GM18511 (cell line): Measurements from ENCODE around the gene EP400.
"Not testable (repeated sequence)": the region's sequence is repeated elsewhere in the genome, so short reads cannot be mapped to it uniquely, and the experiment has no call there.

ENCODE experiments used
- ATAC-seq: cut with Tn5 transposase; IDR thresholded peaks from one replicate; pipeline ENCODE4 v1.9.1; 2021; ENCODE audit warnings: mild to moderate bottlenecking, moderate library complexity; ENCODE audit not compliant: unreplicated experiment

EP400 gene

DNA sequence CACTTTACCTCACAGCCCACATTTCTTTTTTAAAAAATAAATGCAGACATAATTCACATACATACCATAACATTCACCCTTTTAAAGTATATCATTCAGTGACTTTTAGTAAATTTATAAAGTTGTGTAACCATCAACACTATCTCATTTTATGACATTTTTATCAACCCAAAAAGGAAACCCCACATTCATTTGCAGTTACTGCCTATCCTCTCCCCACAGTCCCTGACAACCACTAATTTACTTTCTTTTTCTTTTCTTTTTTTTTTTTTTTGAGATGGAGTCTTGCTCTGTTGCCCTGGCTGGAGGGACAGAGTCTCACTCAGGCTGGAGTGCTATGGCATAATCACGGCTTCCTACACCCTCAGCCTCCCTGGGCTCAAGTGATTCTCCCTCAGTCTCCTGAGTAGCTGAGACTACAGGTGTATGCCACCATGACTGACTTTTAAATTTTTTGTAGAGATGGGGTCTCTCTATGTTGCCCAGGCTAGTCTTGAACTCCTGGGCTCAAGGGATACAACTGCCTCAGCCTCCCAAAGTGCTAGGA is 1.5 kb upstream of the EP400 start:
- no peak for ATAC-seq

- ATAC-seq: not testable (repeated sequence)
Measured at GRCh38 chr12:131948713-131949430, 870 bp upstream of the EP400 start.

GRCh38 chr12:131950182-131950913 is 606 bp downstream of the EP400 start:
- ATAC-seq: peak; percentile 37

GRCh38 chr12:131953810-131954209 is 4.1 kb downstream of the EP400 start:
- ATAC-seq: not testable (repeated sequence)

- ATAC-seq: not testable (repeated sequence)
Measured at GRCh38 chr12:131954460-131954859, 4.7 kb downstream of the EP400 start.

DNA sequence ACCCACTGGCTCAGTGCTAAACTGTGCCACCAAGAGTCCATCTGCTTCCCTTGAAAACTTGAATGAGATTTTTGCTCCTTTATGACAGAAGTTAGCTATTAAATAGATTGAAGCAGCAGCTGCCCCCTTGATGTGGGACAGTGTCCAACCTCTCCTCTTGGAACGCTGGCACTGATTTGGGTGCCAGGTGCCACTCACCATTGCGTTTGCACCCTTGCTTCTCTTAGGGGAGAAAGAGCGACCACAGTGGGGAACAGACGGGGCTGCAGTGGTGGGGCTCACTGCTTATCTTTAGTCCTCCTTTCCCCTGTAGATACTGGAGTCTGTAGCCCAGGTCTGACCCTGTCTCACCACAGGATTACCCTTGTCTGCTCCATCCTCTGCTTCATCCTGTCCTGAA is 9.4 kb downstream of the EP400 start:
- no peak for ATAC-seq

DNA sequence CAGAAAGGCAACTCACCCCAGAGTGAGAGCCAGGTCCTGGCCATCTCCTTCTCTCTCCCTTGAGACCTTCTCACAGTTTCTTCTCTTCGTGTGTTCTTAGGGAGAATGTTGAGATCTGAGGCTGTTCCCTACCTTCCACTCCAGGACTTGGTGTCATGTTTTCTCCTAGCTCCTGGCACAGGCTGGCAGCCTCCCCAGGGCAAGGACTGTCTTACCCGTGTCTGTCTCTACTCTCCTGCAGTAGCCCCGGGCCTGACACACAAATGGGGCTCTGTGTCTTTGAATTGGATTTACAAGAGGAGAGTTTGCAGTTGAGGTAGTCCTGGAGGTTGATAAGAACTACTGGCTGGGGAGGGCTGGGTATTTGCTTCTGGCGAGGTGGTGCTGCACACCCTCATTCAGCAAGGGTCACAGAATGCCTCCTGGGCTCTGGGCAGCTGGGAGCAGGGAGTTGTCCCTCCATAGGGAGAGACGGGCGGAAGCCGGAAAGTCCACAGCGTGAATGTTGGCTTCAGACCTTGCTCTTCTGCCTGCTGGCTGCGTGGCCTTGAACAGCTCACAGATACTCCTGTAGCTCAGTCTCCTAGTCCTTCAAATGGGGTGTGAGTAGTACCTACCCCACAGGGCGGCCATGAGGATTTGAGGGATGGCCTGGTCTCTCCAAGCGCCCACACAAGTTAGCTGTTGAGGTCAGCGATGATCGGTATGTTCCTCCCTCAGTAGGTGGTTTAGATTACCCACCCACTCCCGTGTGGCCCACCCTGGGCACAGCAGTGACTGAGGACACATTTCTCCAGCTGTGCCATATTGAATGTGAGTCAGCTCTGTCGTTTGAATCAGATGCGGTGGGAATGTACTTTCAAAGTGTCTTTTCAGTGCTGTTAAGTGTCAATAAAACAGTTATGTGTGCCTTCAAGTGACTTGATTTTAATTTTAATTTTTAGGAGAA is 10.2 kb downstream of the EP400 start:
- no peak for ATAC-seq

- ATAC-seq: not testable (repeated sequence)
Measured at GRCh38 chr12:131960590-131961325, 11.0 kb downstream of the EP400 start.

DNA sequence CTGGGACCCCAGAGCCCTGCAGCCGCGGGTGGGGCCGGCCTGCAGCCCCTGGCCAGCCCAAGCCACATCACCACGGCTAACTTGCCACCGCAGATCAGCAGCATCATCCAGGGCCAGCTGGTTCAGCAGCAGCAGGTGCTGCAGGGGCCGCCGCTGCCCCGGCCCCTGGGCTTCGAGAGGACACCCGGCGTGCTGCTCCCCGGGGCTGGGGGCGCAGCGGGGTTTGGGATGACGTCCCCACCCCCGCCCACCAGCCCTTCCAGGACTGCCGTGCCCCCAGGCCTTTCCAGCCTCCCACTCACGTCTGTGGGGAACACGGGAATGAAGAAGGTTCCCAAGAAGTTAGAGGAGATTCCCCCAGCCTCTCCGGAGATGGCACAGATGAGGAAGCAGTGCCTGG is 11.6 kb downstream of the EP400 start:
- not testable (repeated sequence) for ATAC-seq

DNA sequence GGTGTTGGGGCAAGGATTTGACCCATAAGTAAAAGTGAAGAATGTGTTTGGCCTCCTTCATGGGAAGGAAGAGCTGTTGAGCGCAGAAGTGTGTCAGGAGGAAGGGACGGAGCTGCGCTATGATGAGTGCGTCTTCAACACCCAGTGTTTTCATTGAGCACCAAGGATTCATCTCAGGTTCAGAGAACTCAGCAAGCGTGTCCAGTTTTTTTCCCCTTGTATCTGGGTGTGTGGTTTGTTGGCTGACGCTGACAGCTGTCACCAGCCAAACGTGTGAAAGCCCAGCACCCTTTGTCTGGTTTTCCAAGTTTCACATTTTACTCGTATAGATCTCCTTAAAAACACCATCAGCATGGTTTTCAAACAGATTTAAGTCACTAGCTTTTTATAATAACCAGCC is 12.3 kb downstream of the EP400 start:
- no peak for ATAC-seq

GRCh38 chr12:131963381-131963780 is 13.6 kb downstream of the EP400 start:
- no peak for ATAC-seq

GRCh38 chr12:131965073-131965472 is 15.3 kb downstream of the EP400 start:
- no peak for ATAC-seq

- ATAC-seq: no peak
Measured at GRCh38 chr12:131971226-131971625, 21.5 kb downstream of the EP400 start.

DNA sequence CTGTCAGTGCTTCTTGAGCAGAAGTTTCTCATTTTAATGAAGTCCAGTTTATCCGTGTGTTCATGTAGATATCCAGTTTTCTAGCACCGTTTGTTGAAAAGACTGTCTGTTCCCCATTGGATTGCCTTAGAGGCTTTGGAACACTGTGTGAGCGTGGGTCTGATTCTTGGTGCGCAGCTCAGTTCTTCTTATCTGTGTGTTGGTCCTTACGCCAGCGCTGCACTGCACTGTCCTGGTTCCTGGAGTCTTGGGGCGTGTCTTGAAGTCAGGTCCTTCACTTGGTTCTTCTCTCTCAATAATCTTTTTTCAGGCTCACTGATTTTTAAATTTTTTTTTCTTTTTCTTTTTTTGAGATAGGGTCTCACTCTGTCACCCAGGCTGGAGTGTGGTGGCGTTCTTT is 25.5 kb downstream of the EP400 start:
- ATAC-seq: no peak

- ATAC-seq: no peak
Measured at GRCh38 chr12:131979606-131980005, 29.9 kb downstream of the EP400 start.

DNA sequence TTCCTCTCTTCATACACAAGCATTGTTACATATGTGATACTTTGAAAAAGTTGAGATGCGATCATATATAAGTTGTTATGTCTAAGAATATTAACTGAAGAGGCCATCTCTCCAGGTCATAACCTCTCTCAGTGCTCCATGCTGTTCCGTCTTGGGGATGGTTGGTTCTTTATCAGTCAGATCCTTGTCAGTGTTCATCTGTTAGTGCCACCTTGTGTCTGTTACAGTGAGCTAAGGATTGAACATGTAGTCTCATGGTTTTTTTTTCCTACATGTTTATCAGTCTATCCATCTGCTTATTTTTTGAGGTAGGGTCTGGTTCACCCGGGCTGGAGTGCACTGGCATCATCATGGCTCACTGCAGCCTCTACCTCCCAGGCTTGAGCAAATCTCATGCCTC is 30.5 kb downstream of the EP400 start:
- no peak for ATAC-seq

- ATAC-seq: no peak
Measured at GRCh38 chr12:131981388-131981787, 31.6 kb downstream of the EP400 start.

DNA sequence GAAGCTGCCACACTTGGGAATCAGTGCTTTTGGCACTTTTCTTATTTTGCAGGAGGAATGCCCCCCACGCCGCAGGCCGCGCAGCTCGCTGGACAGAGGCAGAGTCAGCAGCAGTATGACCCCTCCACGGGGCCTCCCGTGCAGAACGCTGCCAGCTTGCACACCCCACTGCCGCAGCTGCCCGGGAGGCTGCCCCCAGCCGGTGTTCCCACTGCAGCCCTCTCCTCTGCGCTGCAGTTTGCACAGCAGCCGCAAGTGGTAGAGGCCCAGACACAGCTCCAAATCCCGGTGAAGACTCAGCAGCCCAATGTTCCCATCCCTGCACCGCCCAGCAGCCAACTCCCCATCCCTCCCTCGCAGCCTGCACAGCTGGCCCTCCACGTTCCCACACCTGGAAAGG is 32.3 kb downstream of the EP400 start:
- ATAC-seq: no peak

DNA sequence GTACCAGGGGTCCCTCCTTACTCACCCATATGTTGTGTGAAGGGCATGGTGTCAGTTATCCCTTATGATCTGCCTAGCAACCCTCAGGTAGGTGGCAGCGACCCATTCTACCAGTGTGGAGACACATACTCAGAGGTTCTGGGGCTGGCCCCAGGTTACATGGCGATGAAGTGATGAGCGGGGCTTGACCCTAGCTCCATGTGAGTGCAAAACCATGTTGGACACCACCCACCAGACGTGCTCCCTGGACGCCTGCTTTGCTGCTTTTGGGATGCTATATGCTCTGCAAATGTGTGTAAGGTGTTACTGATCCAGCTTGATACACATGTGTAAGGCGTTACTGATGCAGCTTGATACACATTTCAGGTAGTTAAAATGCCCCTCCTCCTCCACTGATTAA is 33.3 kb downstream of the EP400 start:
- ATAC-seq: no peak

DNA sequence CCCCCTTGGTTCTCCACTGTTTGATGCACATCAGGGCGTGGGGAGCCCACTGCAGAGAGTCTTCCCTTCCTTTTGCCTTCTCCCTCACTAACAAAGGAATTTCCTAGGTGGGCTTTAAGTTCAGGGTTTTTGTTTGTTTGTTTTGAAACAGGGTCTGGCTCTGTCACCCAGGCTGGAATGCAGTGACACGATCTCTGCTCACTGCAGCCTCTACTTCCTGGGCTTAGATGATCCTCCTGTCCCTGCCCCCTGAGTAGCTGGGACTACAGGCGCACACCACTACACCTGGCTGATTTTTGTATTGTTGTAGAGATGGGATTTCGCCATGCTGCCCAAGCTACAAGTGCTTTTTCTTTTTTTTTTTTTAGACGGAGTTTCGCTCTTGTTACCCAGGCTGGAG is 33.8 kb downstream of the EP400 start:
- ATAC-seq: no peak
